Uterus (tissue), 4 donors: ENCODE data around the gene OR8J3. TPM values are rescaled to one million over a fixed set of nuclear protein-coding genes. Genes with fewer than 3 reads are reported as not detected.
"Not testable (repeated sequence)": the region's sequence is repeated elsewhere in the genome, so short reads cannot be mapped to it uniquely, and the experiment has no call there.

Experiments
- DNase-seq, 2 donors: peaks; one replicate each; pipeline ENCODE4 v3.0.0-alpha.2; 2019 to 2020
- H3K27ac ChIP-seq, 2 donors: fragments of 200-600 bp; sonication (generic); 1 replicate in 1 of 2; 2 replicates in 1 of 2; pipeline ENCODE4 v1.5.1; 2016 to 2018
- H3K27me3 ChIP-seq, 2 donors: fragments of 200-600 bp; sonication (generic); one replicate each; pipeline ENCODE4 v1.5.1; 2018 to 2019; ENCODE audit warnings: control low read depth in 1 of 2
- H3K36me3 ChIP-seq, 2 donors: fragments of 200-600 bp; sonication (generic); one replicate each; pipeline ENCODE4 v1.5.1; 2019; ENCODE audit warnings: control low read depth in 1 of 2
- H3K4me1 ChIP-seq, 2 donors: fragments of 200-600 bp; sonication (generic); one replicate each; pipeline ENCODE4 v1.5.1; 2018 to 2019; ENCODE audit warnings: control low read depth in 1 of 2
- H3K4me3 ChIP-seq, 2 donors: fragments of 200-600 bp; sonication (generic); 1 replicate in 1 of 2; 2 replicates in 1 of 2; pipeline ENCODE4 v1.5.1; 2018 to 2019; ENCODE audit warnings: mild to moderate bottlenecking in 1 of 2
- H3K9me3 ChIP-seq, 2 donors: fragments of 200-600 bp; sonication (generic); one replicate each; pipeline ENCODE4 v1.5.1; 2019; ENCODE audit warnings: control low read depth in 1 of 2
- POLR2A ChIP-seq, 2 donors: fragments of 450-650 bp; IDR thresholded peaks; one replicate each; pipeline ENCODE4 v1.6.1; 2016; ENCODE audit warnings: antibody characterized with exemption in 2 of 2, mild to moderate bottlenecking in 1 of 2, moderate library complexity in 1 of 2
- intact Hi-C: fragments of 100-400 bp; cut with DNase I; formaldehyde crosslinking; loops from one replicate; pipeline ENCODE4 v1.15.1; 2023; ENCODE audit warnings: low total_unique reads
- total RNA-seq, 4 donors: library from RNA; depleted of rRNA in 3 of 4; stranded (reverse); fragments of >200 nt in 3 of 4; gene quantifications; one replicate each; pipeline versions ENCODE4 v1.1.0 to v1.2.4, GENCODE V29; 2014 to 2023
- TF ChIP-seq, protein P1 (sequence below), 4 experiments: fragments of 200-600 bp in 2 of 4; fragments of 450-650 bp in 2 of 4; sonication (generic) in 2 of 4; IDR thresholded peaks; one replicate each; pipeline ENCODE4 v1.5.1; 2016 to 2019; ENCODE audit warnings: antibody characterized with exemption in 4 of 4, mild to moderate bottlenecking in 2 of 4, moderate library complexity in 1 of 4
- donor health status: DM: yes; HTN: yes; CAD: no.

Gene OR8J3
- total RNA-seq, 4 donors from 2014 or later = not detected

DNA sequence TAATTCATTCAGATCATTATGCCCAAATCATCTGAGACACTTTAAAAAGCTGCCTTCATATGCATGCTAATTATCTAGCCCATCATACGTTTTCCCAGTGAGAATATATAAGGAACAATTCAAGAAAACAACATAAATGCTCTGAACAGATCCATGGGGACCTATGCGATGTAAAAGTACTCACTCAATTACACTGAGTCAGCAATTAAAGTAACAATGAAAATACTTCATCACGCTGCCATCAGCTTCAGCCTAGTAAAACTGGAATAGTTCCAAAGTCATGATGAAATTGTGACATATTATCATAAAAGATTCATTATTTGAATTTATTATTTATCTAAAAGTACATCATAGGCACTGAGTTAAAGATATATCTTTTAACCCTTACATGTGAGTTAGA is 23.8 kb upstream of the OR8J3 start:
- H3K36me3 ChIP-seq = no peaks in the 10 kb centered on the region
- H3K9me3 ChIP-seq = no peaks in the 10 kb centered on the region
- H3K27ac ChIP-seq = no peak overlapping the region
- DNase-seq = no peak
- TF ChIP-seq, protein P1, sequence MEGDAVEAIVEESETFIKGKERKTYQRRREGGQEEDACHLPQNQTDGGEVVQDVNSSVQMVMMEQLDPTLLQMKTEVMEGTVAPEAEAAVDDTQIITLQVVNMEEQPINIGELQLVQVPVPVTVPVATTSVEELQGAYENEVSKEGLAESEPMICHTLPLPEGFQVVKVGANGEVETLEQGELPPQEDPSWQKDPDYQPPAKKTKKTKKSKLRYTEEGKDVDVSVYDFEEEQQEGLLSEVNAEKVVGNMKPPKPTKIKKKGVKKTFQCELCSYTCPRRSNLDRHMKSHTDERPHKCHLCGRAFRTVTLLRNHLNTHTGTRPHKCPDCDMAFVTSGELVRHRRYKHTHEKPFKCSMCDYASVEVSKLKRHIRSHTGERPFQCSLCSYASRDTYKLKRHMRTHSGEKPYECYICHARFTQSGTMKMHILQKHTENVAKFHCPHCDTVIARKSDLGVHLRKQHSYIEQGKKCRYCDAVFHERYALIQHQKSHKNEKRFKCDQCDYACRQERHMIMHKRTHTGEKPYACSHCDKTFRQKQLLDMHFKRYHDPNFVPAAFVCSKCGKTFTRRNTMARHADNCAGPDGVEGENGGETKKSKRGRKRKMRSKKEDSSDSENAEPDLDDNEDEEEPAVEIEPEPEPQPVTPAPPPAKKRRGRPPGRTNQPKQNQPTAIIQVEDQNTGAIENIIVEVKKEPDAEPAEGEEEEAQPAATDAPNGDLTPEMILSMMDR (IDR thresholded peaks at IDR 0.05) = no peak
- intact Hi-C loops = no loop called here
- H3K27me3 ChIP-seq = no peaks in the 10 kb centered on the region
- H3K4me1 ChIP-seq = no peaks in the 10 kb centered on the region
- H3K4me3 ChIP-seq = no peak overlapping the region

DNA sequence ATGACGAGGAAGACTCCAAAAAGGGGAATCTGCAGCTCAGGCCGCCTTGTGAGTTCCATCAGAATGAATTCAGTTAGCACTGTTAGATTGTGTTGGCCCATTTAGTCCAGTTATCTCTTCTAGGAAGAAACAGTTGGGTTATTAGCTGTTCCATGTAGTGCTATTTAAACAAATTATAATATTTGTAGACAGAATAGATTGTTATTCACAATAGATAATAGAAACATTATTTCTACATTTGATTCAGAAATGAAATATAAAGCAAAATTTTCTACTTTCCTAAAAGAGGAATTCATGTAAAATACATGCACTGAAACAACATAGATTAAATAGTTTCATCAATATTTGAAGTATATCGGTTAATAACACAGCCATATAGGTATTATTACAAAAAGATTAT is 20.2 kb upstream of the OR8J3 start, which contains the start of gene OR8K5:
OR8K5 (minus strand) TSS at position 101 of the 400 bp plus-strand sequence; CDS start at position 101, 0 bp downstream.
- TF ChIP-seq POLR2A (IDR thresholded peaks at IDR 0.05) = no peak
- TF ChIP-seq, protein P1 (IDR thresholded peaks at IDR 0.05) = no peak
- Histone ChIP-seq H3K9me3 (no peaks in the 10 kb centered on the region), H3K4me1 (no peaks in the 10 kb centered on the region), H3K4me3 (no peak within 1 kb of the TSS), H3K36me3 (no peaks in the 10 kb centered on the region), H3K27me3 (no peaks in the 10 kb centered on the region), H3K27ac (no peak within 1 kb of the TSS)
- DNase-seq = no peak
- intact Hi-C loops = no loop called here

DNA sequence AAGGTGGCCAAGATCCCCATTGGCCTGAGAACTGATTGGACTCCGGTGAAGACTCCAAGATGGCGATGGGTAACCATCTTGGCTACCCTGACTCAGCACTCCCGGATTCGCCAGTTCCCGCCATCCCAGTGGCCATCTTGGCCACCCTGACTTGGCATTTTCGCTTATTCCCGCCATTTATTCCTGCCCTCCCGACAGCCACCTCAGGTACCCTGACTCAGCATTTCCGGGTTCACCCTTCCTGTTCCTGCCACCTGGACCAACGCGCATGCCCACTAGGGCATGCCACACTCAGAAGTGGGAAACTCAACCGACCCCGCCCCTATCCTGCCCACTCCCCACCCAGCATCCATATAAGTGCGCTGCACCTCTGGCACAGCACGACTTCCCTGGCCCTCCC is 12.3 kb upstream of the OR8J3 start:
- Histone ChIP-seq H3K36me3 (no peaks in the 10 kb centered on the region), H3K27ac (no peak overlapping the region), H3K4me1 (no peaks in the 10 kb centered on the region), H3K27me3 (no peaks in the 10 kb centered on the region), H3K4me3 (no peak overlapping the region), H3K9me3 (no peaks in the 10 kb centered on the region)
- no peak for TF ChIP-seq POLR2A (IDR thresholded peaks at IDR 0.05)
- TF ChIP-seq, protein P1 (IDR thresholded peaks at IDR 0.05) = no peak
- intact Hi-C loops = no loop called here
- no peak for DNase-seq

DNA sequence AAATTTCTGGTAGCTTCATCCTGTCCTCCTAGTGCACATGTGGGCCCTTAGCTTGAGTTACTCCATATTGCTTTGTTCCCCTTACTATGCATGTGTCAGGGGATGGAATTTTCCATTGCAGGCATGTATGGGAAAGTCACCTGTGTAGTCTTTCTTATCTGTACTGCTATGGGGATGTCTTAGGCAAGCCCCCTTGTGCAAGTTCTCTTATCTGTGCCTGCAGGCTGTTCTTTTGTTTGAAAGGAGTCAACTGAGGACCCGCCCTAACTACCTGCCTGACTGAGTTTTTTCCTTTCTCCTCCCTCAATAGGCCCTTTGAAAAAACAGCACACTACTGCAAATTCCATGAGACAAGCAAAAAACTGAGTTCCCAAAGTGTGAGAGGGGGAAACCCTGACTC is 11.4 kb upstream of the OR8J3 start:
- H3K27ac ChIP-seq = no peak overlapping the region
- no peak for DNase-seq
- no peak overlapping the region for H3K4me3 ChIP-seq
- intact Hi-C loops = no loop called here
- H3K9me3 ChIP-seq = no peaks in the 10 kb centered on the region
- no peaks in the 10 kb centered on the region for H3K36me3 ChIP-seq
- H3K4me1 ChIP-seq = no peaks in the 10 kb centered on the region
- H3K27me3 ChIP-seq = no peaks in the 10 kb centered on the region
- TF ChIP-seq, protein P1 (IDR thresholded peaks at IDR 0.05) = no peak
- TF ChIP-seq POLR2A (IDR thresholded peaks at IDR 0.05) = no peak

DNA sequence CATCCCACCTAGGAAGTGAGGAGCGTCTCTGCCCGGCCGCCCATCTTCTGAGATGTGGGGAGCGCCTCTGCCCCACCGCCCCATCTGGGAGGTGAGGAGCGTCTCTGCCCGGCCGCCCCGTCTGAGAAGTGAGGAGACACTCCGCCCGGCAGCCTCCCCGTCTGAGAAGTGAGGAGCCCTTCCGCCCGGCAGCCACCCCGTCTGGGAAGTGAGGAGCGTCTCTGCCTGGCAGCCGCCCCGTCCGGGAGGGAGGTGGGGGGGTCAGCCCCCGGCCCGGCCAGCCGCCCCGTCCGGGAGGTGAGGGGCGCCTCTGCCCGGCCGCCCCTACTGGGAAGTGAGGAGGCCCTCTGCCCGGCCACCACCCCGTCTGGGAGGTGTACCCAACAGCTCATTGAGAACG is 3.7 kb upstream of the OR8J3 start:
- DNase-seq, H3K4me1 ChIP-seq, H3K36me3 ChIP-seq, H3K9me3 ChIP-seq, H3K27ac ChIP-seq, H3K27me3 ChIP-seq, H3K4me3 ChIP-seq, intact Hi-C loops: not testable (repeated sequence)

DNA sequence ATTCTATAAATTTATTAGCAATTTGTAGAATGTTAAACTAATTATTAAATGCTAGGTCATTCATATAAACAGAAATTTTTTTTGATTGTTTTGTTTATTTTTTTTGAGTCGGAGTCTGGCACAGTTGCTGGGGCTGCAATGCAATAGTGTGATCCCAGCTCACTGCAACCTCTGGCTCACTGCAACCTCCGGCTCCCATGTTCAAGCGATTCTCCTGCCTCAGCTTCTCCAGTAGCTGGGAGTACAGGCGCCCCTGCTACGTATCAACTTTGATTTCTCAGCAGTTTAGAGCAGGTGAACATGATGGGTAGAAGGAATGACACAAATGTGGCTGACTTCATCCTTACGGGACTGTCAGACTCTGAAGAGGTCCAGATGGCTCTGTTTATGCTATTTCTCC is 17.9 kb downstream of the OR8J3 start, which contains the start of gene OR8H3:
OR8H3 (plus strand) TSS at position 301 of the 400 bp plus-strand sequence; CDS start at position 301, 0 bp downstream.
- DNase-seq = no peak
- H3K9me3 ChIP-seq = no peaks in the 10 kb centered on the region
- H3K27me3 ChIP-seq = no peaks in the 10 kb centered on the region
- no peak within 1 kb of the TSS for H3K27ac ChIP-seq
- intact Hi-C loops = no loop called here
- no peaks in the 10 kb centered on the region for H3K4me1 ChIP-seq
- H3K4me3 ChIP-seq = no peak within 1 kb of the TSS
- TF ChIP-seq, protein P1 (IDR thresholded peaks at IDR 0.05) = no peak
- no peak for TF ChIP-seq POLR2A (IDR thresholded peaks at IDR 0.05)
- H3K36me3 ChIP-seq = no peaks in the 10 kb centered on the region
